ENCODE results near the gene RABGAP1. TPM values are rescaled to one million over a fixed set of nuclear protein-coding genes. Genes with fewer than 3 reads are reported as not detected.

Gene RABGAP1
- total RNA-seq, 2 experiments from 2014 or later = 16.8 to 46.6 TPM

GRCh38 chr9:123099548-123099947 is 158.7 kb downstream of the RABGAP1 start:
- ChIA-PET CTCF (ENCODE audit: unreplicated experiment) (no interaction called here), POLR2A (interaction anchor here (1.0 kb wide), 1 partner anchor 127 kb away, joined by 3 read pairs; no protein-coding TSS in a partner anchor)
- no peaks in the 10 kb centered on the region for H3K79me2 ChIP-seq (ENCODE audit: insufficient read depth, low read depth, low read length)
- intact Hi-C loops (cut with micrococcal nuclease; ENCODE audit: unreplicated experiment) = no loop called here
- no peaks in the 10 kb centered on the region for H3K9me3 ChIP-seq (ENCODE audit: low read length)
- peaks cover 31% of the 10 kb centered on the region for H3K4me1 ChIP-seq (ENCODE audit: insufficient read depth, low read length, poor library complexity, severe bottlenecking)
- peaks cover 92% of the 10 kb centered on the region for H3K36me3 ChIP-seq (ENCODE audit: insufficient read depth, low read length)
- BruUV-seq (replicated peaks) = no TSS peak
- no peak overlapping the region for H3K4me3 ChIP-seq (ENCODE audit: low read depth, low read length, poor library complexity, severe bottlenecking)
- no peak for DNase-seq (ENCODE audit: low spot score)
- H3K9me2 ChIP-seq (ENCODE audit: insufficient read depth, low read length) = no peaks in the 10 kb centered on the region
- H2AFZ ChIP-seq (ENCODE audit: low read length) = no peak overlapping the region
- no peaks in the 10 kb centered on the region for H4K20me1 ChIP-seq (ENCODE audit: insufficient read depth, low read length)
- no peak overlapping the region for H3K27ac ChIP-seq (ENCODE audit: low read depth, low read length, poor library complexity, severe bottlenecking)
- TF ChIP-seq EZH2phosphoT487 (IDR thresholded peaks at IDR 0.05; ENCODE audit: borderline replicate concordance, low read depth, low read length) (no peak), CTCF (conservative IDR thresholded peaks at IDR 0.05; ENCODE audit: low read length) (no peak)
- H3K4me2 ChIP-seq (ENCODE audit: low read length) = no peak overlapping the region

GRCh38 chr9:123102375-123103113 is 161.7 kb downstream of the RABGAP1 start:
- Histone ChIP-seq H3K4me2 (ENCODE audit: low read length) (no peak overlapping the region), H3K4me1 (ENCODE audit: insufficient read depth, low read length, poor library complexity, severe bottlenecking) (peaks cover 20% of the 10 kb centered on the region), H3K36me3 (ENCODE audit: insufficient read depth, low read length) (peaks cover 92% of the 10 kb centered on the region), H3K9me2 (ENCODE audit: insufficient read depth, low read length) (no peaks in the 10 kb centered on the region), H4K20me1 (ENCODE audit: insufficient read depth, low read length) (no peaks in the 10 kb centered on the region), H3K4me3 (ENCODE audit: low read depth, low read length, poor library complexity, severe bottlenecking) (no peak overlapping the region), H3K9me3 (ENCODE audit: low read length) (no peaks in the 10 kb centered on the region), H3K79me2 (ENCODE audit: insufficient read depth, low read depth, low read length) (no peaks in the 10 kb centered on the region), H2AFZ (ENCODE audit: low read length) (no peak overlapping the region), H3K27ac (ENCODE audit: low read depth, low read length, poor library complexity, severe bottlenecking) (no peak overlapping the region)
- POLR2A ChIA-PET = interaction anchor here (0.5 to 1.7 kb wide), 5 partner anchors 10 to 157 kb away, joined by 3 to 10 read pairs (median 3); no protein-coding TSS in a partner anchor
- CTCF ChIA-PET (ENCODE audit: unreplicated experiment) = interaction anchor here (0.7 to 1.7 kb wide), 6 partner anchors 12 to 258 kb away, joined by 3 to 6 read pairs (median 4); no protein-coding TSS in a partner anchor
- peak; percentile 48 for DNase-seq (ENCODE audit: low spot score)
- TF ChIP-seq CTCF (conservative IDR thresholded peaks at IDR 0.05; ENCODE audit: low read length) (peak; percentile 85), EZH2phosphoT487 (IDR thresholded peaks at IDR 0.05; ENCODE audit: borderline replicate concordance, low read depth, low read length) (no peak)
- intact Hi-C loops (cut with micrococcal nuclease; ENCODE audit: unreplicated experiment) = loop anchor here (1.0 kb wide), 1 partner anchor 123 kb away; no protein-coding TSS in a partner anchor
- BruUV-seq (replicated peaks) = no TSS peak

- intact Hi-C loops (cut with micrococcal nuclease; ENCODE audit: unreplicated experiment) = no loop called here
- peaks cover 92% of the 10 kb centered on the region for H3K36me3 ChIP-seq (ENCODE audit: insufficient read depth, low read length)
- CTCF ChIA-PET (ENCODE audit: unreplicated experiment) = no interaction called here
These were observed 164.0 kb downstream of the RABGAP1 start for GRCh38 chr9:123104807-123105206.

More at GRCh38 chr9:123104807-123105206, 164.0 kb downstream of the RABGAP1 start:
- H2AFZ ChIP-seq (ENCODE audit: low read length) = no peak overlapping the region
- no TSS peak for BruUV-seq (replicated peaks)
- DNase-seq (ENCODE audit: low spot score) = no peak
- POLR2A ChIA-PET = interaction anchor here (0.6 to 0.9 kb wide), 4 partner anchors 14 to 1220 kb away, joined by 3 to 6 read pairs (median 4); no protein-coding TSS in a partner anchor
- no peaks in the 10 kb centered on the region for H4K20me1 ChIP-seq (ENCODE audit: insufficient read depth, low read length)
- H3K9me2 ChIP-seq (ENCODE audit: insufficient read depth, low read length) = no peaks in the 10 kb centered on the region
- H3K27ac ChIP-seq (ENCODE audit: low read depth, low read length, poor library complexity, severe bottlenecking) = no peak overlapping the region
- TF ChIP-seq CTCF (conservative IDR thresholded peaks at IDR 0.05; ENCODE audit: low read length) (no peak), EZH2phosphoT487 (IDR thresholded peaks at IDR 0.05; ENCODE audit: borderline replicate concordance, low read depth, low read length) (no peak)
- no peak overlapping the region for H3K4me2 ChIP-seq (ENCODE audit: low read length)
- H3K79me2 ChIP-seq (ENCODE audit: insufficient read depth, low read depth, low read length) = no peaks in the 10 kb centered on the region
- peaks cover 20% of the 10 kb centered on the region for H3K4me1 ChIP-seq (ENCODE audit: insufficient read depth, low read length, poor library complexity, severe bottlenecking)
- no peaks in the 10 kb centered on the region for H3K9me3 ChIP-seq (ENCODE audit: low read length)
- H3K4me3 ChIP-seq (ENCODE audit: low read depth, low read length, poor library complexity, severe bottlenecking) = no peak overlapping the region
